HepG2 (cell line): ENCODE measurements around the gene ENTPD7. TPM values are rescaled to one million over a fixed set of nuclear protein-coding genes. Genes with fewer than 3 reads are reported as not detected.

Source experiments
- BCL6 ChIP-seq: IDR thresholded peaks from 2 replicates; pipeline ENCODE4 v1.6.1; 2016; ENCODE audit warnings: missing genetic modification reagents, missing compliant biosample characterization
- BRCA1 ChIP-seq: sonication (generic); formaldehyde crosslinking; IDR thresholded peaks from 2 replicates; pipeline ENCODE4 v1.4.0; 2020; ENCODE audit warnings: missing genetic modification reagents
- HOXA5 ChIP-seq: sonication (generic); formaldehyde crosslinking; IDR thresholded peaks from 2 replicates; pipeline ENCODE4 v1.4.0; 2020; ENCODE audit warnings: missing genetic modification reagents
- PLRG1 ChIP-seq: fragments of 450-650 bp; conservative IDR thresholded peaks from 2 replicates; pipeline ENCODE4 v1.6.1; 2016
- SKI ChIP-seq: fragments of 450-650 bp; IDR thresholded peaks from one replicate; pipeline ENCODE4 v1.6.1; 2018; ENCODE audit warnings: mild to moderate bottlenecking; ENCODE audit not compliant: partially characterized antibody
- ZNF224 ChIP-seq: sonication (generic); formaldehyde crosslinking; IDR thresholded peaks from 2 replicates; pipeline ENCODE4 v1.5.0; 2020; ENCODE audit warnings: mild to moderate bottlenecking, missing genetic modification reagents
- ZNF790 ChIP-seq: sonication (generic); formaldehyde crosslinking; IDR thresholded peaks from 2 replicates; pipeline ENCODE4 v1.8.0; 2022; ENCODE audit warnings: missing genetic modification reagents, mild to moderate bottlenecking, borderline replicate concordance
- ZNF879 ChIP-seq: sonication (generic); formaldehyde crosslinking; IDR thresholded peaks from 2 replicates; pipeline ENCODE4 v1.8.1; 2023; ENCODE audit warnings: missing genetic modification reagents
- ZSCAN9 ChIP-seq: IDR thresholded peaks from 2 replicates; pipeline ENCODE4 v1.6.1; 2016; ENCODE audit warnings: borderline replicate concordance
- polyA plus RNA-seq, 8 experiments: library from polyadenylated mRNA; depleted of rRNA in 3 of 8; stranded (reverse) in 7 of 8; unstranded in 1 of 8; fragments of >200 nt; fragmentation: Illumina TruSeq in 4 of 8; extraction: Trizol in 4 of 8; gene quantifications; 2 replicates each; pipeline versions ENCODE4 v1.2.1 to v1.2.3, GENCODE V29; 2011 to 2016; ENCODE audit warnings: low read depth in 4 of 8, missing spikeins in 1 of 8, mixed read lengths in 1 of 8; ENCODE audit not compliant: insufficient read depth in 1 of 8
- total RNA-seq, 5 experiments: library from RNA; depleted of rRNA; stranded (reverse); fragments of >200 nt; fragmentation: Illumina TruSeq; extraction: Trizol; gene quantifications; 2 replicates each; pipeline ENCODE4 v1.2.3, GENCODE V29; 2016; ENCODE audit warnings: low read depth in 1 of 5
- TF ChIP-seq, protein P1 (sequence below): sonication (generic); formaldehyde crosslinking; IDR thresholded peaks from 2 replicates; pipeline ENCODE4 v1.4.0; 2020; ENCODE audit warnings: mild to moderate bottlenecking, low read depth, missing genetic modification reagents
- TF ChIP-seq, protein P2 (sequence below), 2 experiments: sonication (generic) in 1 of 2; formaldehyde crosslinking in 1 of 2; IDR thresholded peaks; 2 replicates each; pipeline versions ENCODE4 v1.6.1 to v1.9.0; 2014 to 2022; ENCODE audit warnings: antibody characterized with exemption in 1 of 2, borderline replicate concordance in 1 of 2, inconsistent platforms in 1 of 2, low read depth in 1 of 2, missing genetic modification reagents in 1 of 2
- TF ChIP-seq, protein P3 (sequence below): sonication (generic); formaldehyde crosslinking; IDR thresholded peaks from 2 replicates; pipeline ENCODE4 v1.5.1; 2020; ENCODE audit warnings: mild to moderate bottlenecking, missing genetic modification reagents
- TF ChIP-seq, protein P4 (sequence below): sonication (generic); formaldehyde crosslinking; IDR thresholded peaks from 2 replicates; pipeline ENCODE4 v1.8.0; 2022; ENCODE audit warnings: mild to moderate bottlenecking, missing genetic modification reagents
- TF ChIP-seq, protein P5 (sequence below): sonication (generic); formaldehyde crosslinking; IDR thresholded peaks from 2 replicates; pipeline ENCODE4 v1.5.1; 2020; ENCODE audit warnings: mild to moderate bottlenecking, moderate library complexity, missing genetic modification reagents

Gene ENTPD7
- total and polyA plus RNA-seq, 2 of the 13 experiments (the other 11 are each of a cell fraction or from before 2014, with no cell fraction given): 7.6 to 36.5 TPM

DNA sequence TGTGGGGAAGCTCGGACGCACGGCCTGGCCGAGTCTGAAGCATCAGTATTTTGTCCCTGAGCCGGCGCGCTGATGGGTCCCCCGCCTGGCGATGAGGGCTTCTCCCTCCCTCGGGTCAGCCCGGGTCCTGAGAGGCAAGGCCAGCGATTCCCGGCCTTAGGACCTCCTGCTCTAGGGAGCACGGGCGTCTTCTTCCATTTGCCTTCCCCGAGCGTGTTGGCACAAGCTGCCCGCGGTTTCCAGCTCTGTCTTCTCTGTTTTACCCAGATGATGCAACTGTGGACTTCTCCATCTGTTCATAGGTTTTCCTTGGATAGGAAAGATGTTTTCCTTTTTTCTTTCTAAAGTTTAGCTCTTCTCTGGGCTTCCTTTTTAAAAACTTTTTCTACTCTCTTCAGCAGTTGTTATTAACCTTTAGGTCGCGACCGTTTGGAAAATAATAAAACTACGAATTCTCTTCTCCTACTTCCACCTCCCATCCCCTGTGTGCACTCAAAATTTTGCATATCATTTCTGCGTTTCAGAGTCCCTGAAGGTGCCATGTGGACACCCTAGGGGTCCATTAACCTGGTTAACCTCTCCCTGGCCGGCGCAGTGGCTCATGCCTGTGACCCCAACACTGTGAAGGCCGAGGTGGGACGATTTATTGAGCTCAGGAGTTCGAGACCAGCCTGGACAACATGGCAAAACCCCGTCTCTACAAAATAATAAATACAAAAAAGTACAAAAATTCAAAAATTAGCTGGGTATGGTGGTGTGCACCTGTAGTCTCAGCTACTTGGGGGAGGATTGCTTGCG lies 37.7 kb upstream of the ENTPD7 start (continued):
- TF ChIP-seq, protein P1, sequence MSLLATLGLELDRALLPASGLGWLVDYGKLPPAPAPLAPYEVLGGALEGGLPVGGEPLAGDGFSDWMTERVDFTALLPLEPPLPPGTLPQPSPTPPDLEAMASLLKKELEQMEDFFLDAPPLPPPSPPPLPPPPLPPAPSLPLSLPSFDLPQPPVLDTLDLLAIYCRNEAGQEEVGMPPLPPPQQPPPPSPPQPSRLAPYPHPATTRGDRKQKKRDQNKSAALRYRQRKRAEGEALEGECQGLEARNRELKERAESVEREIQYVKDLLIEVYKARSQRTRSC: no peak
- TF ChIP-seq, protein P2, sequence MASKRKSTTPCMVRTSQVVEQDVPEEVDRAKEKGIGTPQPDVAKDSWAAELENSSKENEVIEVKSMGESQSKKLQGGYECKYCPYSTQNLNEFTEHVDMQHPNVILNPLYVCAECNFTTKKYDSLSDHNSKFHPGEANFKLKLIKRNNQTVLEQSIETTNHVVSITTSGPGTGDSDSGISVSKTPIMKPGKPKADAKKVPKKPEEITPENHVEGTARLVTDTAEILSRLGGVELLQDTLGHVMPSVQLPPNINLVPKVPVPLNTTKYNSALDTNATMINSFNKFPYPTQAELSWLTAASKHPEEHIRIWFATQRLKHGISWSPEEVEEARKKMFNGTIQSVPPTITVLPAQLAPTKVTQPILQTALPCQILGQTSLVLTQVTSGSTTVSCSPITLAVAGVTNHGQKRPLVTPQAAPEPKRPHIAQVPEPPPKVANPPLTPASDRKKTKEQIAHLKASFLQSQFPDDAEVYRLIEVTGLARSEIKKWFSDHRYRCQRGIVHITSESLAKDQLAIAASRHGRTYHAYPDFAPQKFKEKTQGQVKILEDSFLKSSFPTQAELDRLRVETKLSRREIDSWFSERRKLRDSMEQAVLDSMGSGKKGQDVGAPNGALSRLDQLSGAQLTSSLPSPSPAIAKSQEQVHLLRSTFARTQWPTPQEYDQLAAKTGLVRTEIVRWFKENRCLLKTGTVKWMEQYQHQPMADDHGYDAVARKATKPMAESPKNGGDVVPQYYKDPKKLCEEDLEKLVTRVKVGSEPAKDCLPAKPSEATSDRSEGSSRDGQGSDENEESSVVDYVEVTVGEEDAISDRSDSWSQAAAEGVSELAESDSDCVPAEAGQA (IDR thresholded peaks at IDR 0.05; ENCODE audit: low read depth): no peak
- TF ChIP-seq, protein P2 (CRISPR knock-in tag; IDR thresholded peaks at IDR 0.05; ENCODE audit: borderline replicate concordance): no peak
- TF ChIP-seq HOXA5 (CRISPR knock-in tag) (peak; percentile 56; the same call in 1 of the 2 replicates), SKI (no peak), BCL6 (CRISPR knock-in tag) (no peak), PLRG1 (no peak), ZSCAN9 (CRISPR knock-in tag) (no peak), ZNF879 (CRISPR knock-in tag) (peak; percentile 12; the same call in 1 of the 2 replicates), ZNF224 (CRISPR knock-in tag) (peak; percentile 27; the same call in 1 of the 2 replicates), ZNF790 (CRISPR knock-in tag) (no peak), BRCA1 (CRISPR knock-in tag) (no peak)
- TF ChIP-seq, protein P3, sequence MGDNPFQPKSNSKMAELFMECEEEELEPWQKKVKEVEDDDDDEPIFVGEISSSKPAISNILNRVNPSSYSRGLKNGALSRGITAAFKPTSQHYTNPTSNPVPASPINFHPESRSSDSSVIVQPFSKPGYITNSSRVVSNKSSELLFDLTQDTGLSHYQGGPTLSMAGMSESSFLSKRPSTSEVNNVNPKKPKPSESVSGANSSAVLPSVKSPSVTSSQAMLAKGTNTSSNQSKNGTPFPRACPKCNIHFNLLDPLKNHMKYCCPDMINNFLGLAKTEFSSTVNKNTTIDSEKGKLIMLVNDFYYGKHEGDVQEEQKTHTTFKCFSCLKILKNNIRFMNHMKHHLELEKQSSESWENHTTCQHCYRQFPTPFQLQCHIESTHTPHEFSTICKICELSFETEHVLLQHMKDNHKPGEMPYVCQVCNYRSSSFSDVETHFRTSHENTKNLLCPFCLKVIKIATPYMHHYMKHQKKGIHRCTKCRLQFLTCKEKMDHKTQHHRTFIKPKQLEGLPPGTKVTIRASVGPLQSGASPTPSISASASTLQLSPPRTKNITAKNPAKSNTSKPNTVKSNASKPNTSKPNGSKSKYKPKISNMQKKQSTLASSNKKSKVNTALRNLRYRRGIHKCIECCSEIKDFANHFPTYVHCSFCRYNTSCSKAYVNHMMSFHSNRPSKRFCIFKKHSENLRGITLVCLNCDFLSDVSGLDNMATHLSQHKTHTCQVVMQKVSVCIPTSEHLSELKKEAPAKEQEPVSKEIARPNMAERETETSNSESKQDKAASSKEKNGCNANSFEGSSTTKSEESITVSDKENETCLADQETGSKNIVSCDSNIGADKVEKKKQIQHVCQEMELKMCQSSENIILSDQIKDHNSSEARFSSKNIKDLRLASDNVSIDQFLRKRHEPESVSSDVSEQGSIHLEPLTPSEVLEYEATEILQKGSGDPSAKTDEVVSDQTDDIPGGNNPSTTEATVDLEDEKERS (CRISPR knock-in tag): peak; percentile 26; the same call in 1 of the 2 replicates
- TF ChIP-seq, protein P4, sequence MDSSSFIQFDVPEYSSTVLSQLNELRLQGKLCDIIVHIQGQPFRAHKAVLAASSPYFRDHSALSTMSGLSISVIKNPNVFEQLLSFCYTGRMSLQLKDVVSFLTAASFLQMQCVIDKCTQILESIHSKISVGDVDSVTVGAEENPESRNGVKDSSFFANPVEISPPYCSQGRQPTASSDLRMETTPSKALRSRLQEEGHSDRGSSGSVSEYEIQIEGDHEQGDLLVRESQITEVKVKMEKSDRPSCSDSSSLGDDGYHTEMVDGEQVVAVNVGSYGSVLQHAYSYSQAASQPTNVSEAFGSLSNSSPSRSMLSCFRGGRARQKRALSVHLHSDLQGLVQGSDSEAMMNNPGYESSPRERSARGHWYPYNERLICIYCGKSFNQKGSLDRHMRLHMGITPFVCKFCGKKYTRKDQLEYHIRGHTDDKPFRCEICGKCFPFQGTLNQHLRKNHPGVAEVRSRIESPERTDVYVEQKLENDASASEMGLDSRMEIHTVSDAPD (CRISPR knock-in tag): no peak
- TF ChIP-seq, protein P5, sequence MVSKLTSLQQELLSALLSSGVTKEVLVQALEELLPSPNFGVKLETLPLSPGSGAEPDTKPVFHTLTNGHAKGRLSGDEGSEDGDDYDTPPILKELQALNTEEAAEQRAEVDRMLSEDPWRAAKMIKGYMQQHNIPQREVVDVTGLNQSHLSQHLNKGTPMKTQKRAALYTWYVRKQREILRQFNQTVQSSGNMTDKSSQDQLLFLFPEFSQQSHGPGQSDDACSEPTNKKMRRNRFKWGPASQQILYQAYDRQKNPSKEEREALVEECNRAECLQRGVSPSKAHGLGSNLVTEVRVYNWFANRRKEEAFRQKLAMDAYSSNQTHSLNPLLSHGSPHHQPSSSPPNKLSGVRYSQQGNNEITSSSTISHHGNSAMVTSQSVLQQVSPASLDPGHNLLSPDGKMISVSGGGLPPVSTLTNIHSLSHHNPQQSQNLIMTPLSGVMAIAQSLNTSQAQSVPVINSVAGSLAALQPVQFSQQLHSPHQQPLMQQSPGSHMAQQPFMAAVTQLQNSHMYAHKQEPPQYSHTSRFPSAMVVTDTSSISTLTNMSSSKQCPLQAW: no peak
